Mesenchymal stem cell (in vitro differentiated cells and primary cell): ENCODE data around the gene P2RX1.

ENCODE experiments used
- DNase-seq: peaks from one replicate; pipeline ENCODE4 v3.0.0-alpha.2; 2013
- H2AFZ ChIP-seq: one replicate; pipeline ENCODE4 v1.6.1; 2013; ENCODE audit warnings: low read depth, mild to moderate bottlenecking, control low read depth, inconsistent platforms, low read length, moderate library complexity
- H2AK5ac ChIP-seq: 2 replicates; pipeline ENCODE4 v1.6.1; 2013; ENCODE audit warnings: low read length, moderate library complexity, mild to moderate bottlenecking, inconsistent platforms; ENCODE audit not compliant: severe bottlenecking
- H2BK120ac ChIP-seq: one replicate; pipeline ENCODE4 v1.6.1; 2013; ENCODE audit warnings: low read depth, mild to moderate bottlenecking, inconsistent platforms, low read length, moderate library complexity
- H2BK12ac ChIP-seq, 2 experiments: one replicate each; pipeline ENCODE4 v1.6.1; 2013; ENCODE audit warnings: inconsistent platforms in 2 of 2, low read length in 2 of 2, mild to moderate bottlenecking in 2 of 2, moderate library complexity in 2 of 2, control low read depth in 1 of 2
- H2BK15ac ChIP-seq: one replicate; pipeline ENCODE4 v1.6.1; 2013; ENCODE audit warnings: mild to moderate bottlenecking, low read depth, inconsistent platforms; ENCODE audit not compliant: poor library complexity, severe bottlenecking
- H2BK5ac ChIP-seq: 2 replicates; pipeline ENCODE4 v1.6.1; 2013; ENCODE audit warnings: low read depth, mild to moderate bottlenecking, low read length, control low read depth, inconsistent platforms; ENCODE audit not compliant: poor library complexity, severe bottlenecking
- H3K14ac ChIP-seq, 2 experiments: one replicate each; pipeline ENCODE4 v1.6.1; 2013; ENCODE audit warnings: inconsistent platforms in 2 of 2, low read length in 2 of 2, control low read depth in 1 of 2, mild to moderate bottlenecking in 1 of 2, moderate library complexity in 1 of 2
- H3K18ac ChIP-seq, 2 experiments: one replicate each; pipeline ENCODE4 v1.6.1; 2013; ENCODE audit warnings: inconsistent platforms in 2 of 2, low read length in 2 of 2, control low read depth in 1 of 2, low read depth in 1 of 2, mild to moderate bottlenecking in 1 of 2
- H3K23ac ChIP-seq, 2 experiments: one replicate each; pipeline ENCODE4 v1.6.1; 2013; ENCODE audit warnings: inconsistent platforms in 2 of 2, low read length in 2 of 2, mild to moderate bottlenecking in 2 of 2, moderate library complexity in 2 of 2, control low read depth in 1 of 2
- H3K27ac ChIP-seq: 2 replicates; pipeline ENCODE4 v1.5.1; 2013; ENCODE audit warnings: mild to moderate bottlenecking, moderate library complexity, low read length, control low read depth, inconsistent platforms; ENCODE audit not compliant: poor library complexity, severe bottlenecking
- H3K27me3 ChIP-seq, 2 experiments: 2 replicates each; pipeline versions ENCODE4 v1.6.1 to v1.7.0; 2013; ENCODE audit warnings: low read length in 2 of 2, mild to moderate bottlenecking in 2 of 2, moderate library complexity in 2 of 2, control low read depth in 1 of 2, inconsistent platforms in 1 of 2; ENCODE audit not compliant: control insufficient read depth in 1 of 2, insufficient read depth in 1 of 2
- H3K36me3 ChIP-seq, 2 experiments: 2 replicates each; pipeline versions ENCODE4 v1.6.1 to v1.7.0; 2013; ENCODE audit warnings: low read length in 2 of 2, control low read depth in 1 of 2, inconsistent platforms in 1 of 2, low read depth in 1 of 2, mild to moderate bottlenecking in 1 of 2; ENCODE audit not compliant: insufficient read depth in 2 of 2, control insufficient read depth in 1 of 2
- H3K4ac ChIP-seq, 2 experiments: one replicate each; pipeline ENCODE4 v1.6.1; 2013; ENCODE audit warnings: inconsistent platforms in 2 of 2, low read length in 2 of 2, mild to moderate bottlenecking in 2 of 2, moderate library complexity in 2 of 2, control low read depth in 1 of 2, low read depth in 1 of 2
- H3K4me1 ChIP-seq: 2 replicates; pipeline ENCODE4 v1.6.1; 2013; ENCODE audit warnings: low read depth, low read length, control low read depth; ENCODE audit not compliant: control insufficient read depth, insufficient read depth
- H3K4me2 ChIP-seq: 2 replicates; pipeline ENCODE4 v1.6.1; 2013; ENCODE audit warnings: low read length, mild to moderate bottlenecking, inconsistent platforms; ENCODE audit not compliant: poor library complexity, severe bottlenecking
- H3K4me3 ChIP-seq, 2 experiments: 2 replicates each; pipeline versions ENCODE4 v1.5.1 to v1.7.0; 2013; ENCODE audit warnings: low read length in 2 of 2, mild to moderate bottlenecking in 2 of 2, control low read depth in 1 of 2, low read depth in 1 of 2; ENCODE audit not compliant: insufficient read depth in 1 of 2
- H3K79me1 ChIP-seq: replicated peaks from 2 replicates; pipeline ENCODE4 v1.6.1; 2013; ENCODE audit warnings: mild to moderate bottlenecking, control low read depth, low read length, inconsistent platforms; ENCODE audit not compliant: poor library complexity, severe bottlenecking
- H3K9ac ChIP-seq: 2 replicates; pipeline ENCODE4 v1.7.0; 2013; ENCODE audit warnings: mild to moderate bottlenecking, low read length, moderate library complexity
- H3K9me3 ChIP-seq: 2 replicates; pipeline ENCODE4 v1.7.0; 2013; ENCODE audit warnings: mild to moderate bottlenecking, low read length; ENCODE audit not compliant: control insufficient read depth
- H4K8ac ChIP-seq: one replicate; pipeline ENCODE4 v1.6.1; 2013; ENCODE audit warnings: inconsistent platforms, mild to moderate bottlenecking, low read length, moderate library complexity
- H4K91ac ChIP-seq: one replicate; pipeline ENCODE4 v1.6.1; 2013; ENCODE audit warnings: mild to moderate bottlenecking, low read length, inconsistent platforms
- WGBS: methylation state at CpG from one replicate; pipeline ENCODE4 v1.1.7; 2013; ENCODE audit warnings: mixed read lengths; 5-methylcytosine and 5-hydroxymethylcytosine counted together

Gene P2RX1

GRCh38 chr17:3907483-3908216 is 8.6 kb downstream of the P2RX1 start:
- H2AFZ ChIP-seq, result no peak overlapping the region
- H3K4me2 ChIP-seq, result no peak overlapping the region
- DNase-seq, result no peak
- no peak overlapping the region for H2BK15ac ChIP-seq
- H3K4me1 ChIP-seq, result peaks cover 12% of the 10 kb centered on the region
- no peak overlapping the region for H3K18ac ChIP-seq
- H3K27me3 ChIP-seq, result peaks cover 4 to 40% of the 10 kb centered on the region in 2 experiments
- no peak overlapping the region for H2BK5ac ChIP-seq
- H4K8ac ChIP-seq, result no peak overlapping the region
- no peak overlapping the region for H3K4ac ChIP-seq
- H3K9me3 ChIP-seq, result no peaks in the 10 kb centered on the region
- no peak overlapping the region for H2AK5ac ChIP-seq
- no peak overlapping the region for H4K91ac ChIP-seq
- no peak overlapping the region for H3K9ac ChIP-seq
- no peak overlapping the region for H2BK12ac ChIP-seq
- H3K36me3 ChIP-seq, result peaks cover 0 to 3% of the 10 kb centered on the region in 2 experiments
- no peak overlapping the region for H3K4me3 ChIP-seq
- peak overlapping the region in 1 of 2 experiments; percentile 42 for H3K23ac ChIP-seq
- 74% methylated on average over 11 of the region's 11 CpGs for WGBS
- H3K14ac ChIP-seq, result peak overlapping the region in 1 of 2 experiments; percentile 18
- H3K79me1 ChIP-seq, result no peaks in the 10 kb centered on the region
- H2BK120ac ChIP-seq, result no peak overlapping the region
- H3K27ac ChIP-seq, result no peak overlapping the region

GRCh38 chr17:3906881-3907280 is 9.4 kb downstream of the P2RX1 start:
- H2AK5ac ChIP-seq, result no peak overlapping the region
- peaks cover 0 to 3% of the 10 kb centered on the region in 2 experiments for H3K36me3 ChIP-seq
- no peak overlapping the region for H2BK12ac ChIP-seq
- no peak overlapping the region for H3K4ac ChIP-seq
- no peak overlapping the region for H4K8ac ChIP-seq
- no peak overlapping the region for H3K14ac ChIP-seq
- no peak overlapping the region for H2BK15ac ChIP-seq
- no peaks in the 10 kb centered on the region for H3K9me3 ChIP-seq
- no peak overlapping the region for H2BK5ac ChIP-seq
- DNase-seq, result no peak
- no peaks in the 10 kb centered on the region for H3K79me1 ChIP-seq
- H3K4me1 ChIP-seq, result peaks cover 12% of the 10 kb centered on the region
- H3K27me3 ChIP-seq, result peaks cover 4 to 36% of the 10 kb centered on the region in 2 experiments
- no peak overlapping the region for H4K91ac ChIP-seq
- WGBS, result 84% methylated on average over 4 of the region's 4 CpGs
- H3K23ac ChIP-seq, result no peak overlapping the region
- no peak overlapping the region for H2BK120ac ChIP-seq
- no peak overlapping the region for H3K27ac ChIP-seq
- no peak overlapping the region for H3K4me3 ChIP-seq
- H2AFZ ChIP-seq, result no peak overlapping the region
- no peak overlapping the region for H3K4me2 ChIP-seq
- no peak overlapping the region for H3K9ac ChIP-seq
- no peak overlapping the region for H3K18ac ChIP-seq

- H3K4me1 ChIP-seq, result peaks cover 14% of the 10 kb centered on the region
- H2BK120ac ChIP-seq, result no peak overlapping the region
- H4K8ac ChIP-seq, result no peak overlapping the region
- H3K4ac ChIP-seq, result no peak overlapping the region
- no peak overlapping the region for H3K4me2 ChIP-seq
- H2BK15ac ChIP-seq, result peak overlapping the region; percentile 41
- H3K79me1 ChIP-seq, result no peaks in the 10 kb centered on the region
- no peak overlapping the region for H3K23ac ChIP-seq
- H3K4me3 ChIP-seq, result no peak overlapping the region
- H2AK5ac ChIP-seq, result no peak overlapping the region
- H3K9me3 ChIP-seq, result no peaks in the 10 kb centered on the region
- H2AFZ ChIP-seq, result no peak overlapping the region
- H3K9ac ChIP-seq, result no peak overlapping the region
- WGBS, result 84% methylated on average over 9 of the region's 11 CpGs
- H4K91ac ChIP-seq, result no peak overlapping the region
- no peak for DNase-seq
- H3K36me3 ChIP-seq, result peaks cover 0 to 3% of the 10 kb centered on the region in 2 experiments
- H2BK5ac ChIP-seq, result no peak overlapping the region
- peaks cover 4 to 42% of the 10 kb centered on the region in 2 experiments for H3K27me3 ChIP-seq
- no peak overlapping the region for H3K18ac ChIP-seq
- no peak overlapping the region for H3K27ac ChIP-seq
- no peak overlapping the region for H2BK12ac ChIP-seq
- no peak overlapping the region for H3K14ac ChIP-seq
These were observed 11.2 kb downstream of the P2RX1 start for GRCh38 chr17:3905017-3905520.

GRCh38 chr17:3904501-3904900 is 11.8 kb downstream of the P2RX1 start:
- no peak overlapping the region for H3K4ac ChIP-seq
- H3K9ac ChIP-seq, result no peak overlapping the region
- H2AFZ ChIP-seq, result no peak overlapping the region
- no peak overlapping the region for H3K23ac ChIP-seq
- DNase-seq, result no peak
- H3K79me1 ChIP-seq, result no peaks in the 10 kb centered on the region
- no peak overlapping the region for H3K4me3 ChIP-seq
- no peak overlapping the region for H4K91ac ChIP-seq
- H4K8ac ChIP-seq, result no peak overlapping the region
- no peak overlapping the region for H3K4me2 ChIP-seq
- H3K27me3 ChIP-seq, result peaks cover 4 to 46% of the 10 kb centered on the region in 2 experiments
- WGBS, result 72% methylated on average over 14 of the region's 15 CpGs
- H3K14ac ChIP-seq, result peak overlapping the region in 1 of 2 experiments; percentile 61
- H3K18ac ChIP-seq, result no peak overlapping the region
- no peak overlapping the region for H3K27ac ChIP-seq
- no peak overlapping the region for H2BK12ac ChIP-seq
- H2AK5ac ChIP-seq, result no peak overlapping the region
- H2BK15ac ChIP-seq, result no peak overlapping the region
- peaks cover 0 to 3% of the 10 kb centered on the region in 2 experiments for H3K36me3 ChIP-seq
- H2BK5ac ChIP-seq, result no peak overlapping the region
- peaks cover 14% of the 10 kb centered on the region for H3K4me1 ChIP-seq
- no peaks in the 10 kb centered on the region for H3K9me3 ChIP-seq
- H2BK120ac ChIP-seq, result no peak overlapping the region
